ENCODE results near the gene PTX4. TPM values are rescaled to one million over a fixed set of nuclear protein-coding genes. Genes with fewer than 3 reads are reported as not detected.
"Not testable (repeated sequence)": the region's sequence is repeated elsewhere in the genome, so short reads cannot be mapped to it uniquely, and the experiment has no call there.

Gene PTX4
- total RNA-seq, 1 donor from 2014 or later: not detected

- TF ChIP-seq CTCF (IDR thresholded peaks at IDR 0.05): no peak
- H3K9me3 ChIP-seq: no peaks in the 10 kb centered on the region
- H3K27ac ChIP-seq: no peak overlapping the region
- H3K4me3 ChIP-seq: no peak overlapping the region
- DNase-seq (ENCODE audit: low spot score in 2 of 2): no peak
- peaks cover 23 to 30% of the 10 kb centered on the region in 2 donors for H3K36me3 ChIP-seq
- intact Hi-C loops (cut with DNase I): no loop called here
- no peaks in the 10 kb centered on the region for H3K4me1 ChIP-seq
- no peaks in the 10 kb centered on the region for H3K27me3 ChIP-seq
Observed at GRCh38 chr16:1443403-1443973, 45.3 kb downstream of the PTX4 start.

GRCh38 chr16:1442697-1443096 is 46.0 kb downstream of the PTX4 start:
- intact Hi-C loops (cut with DNase I): no loop called here
- TF ChIP-seq CTCF (IDR thresholded peaks at IDR 0.05): no peak
- H3K4me3 ChIP-seq: no peak overlapping the region
- no peaks in the 10 kb centered on the region for H3K9me3 ChIP-seq
- peaks cover 15 to 22% of the 10 kb centered on the region in 2 donors for H3K36me3 ChIP-seq
- H3K27me3 ChIP-seq: no peaks in the 10 kb centered on the region
- DNase-seq (ENCODE audit: low spot score in 2 of 2): no peak
- H3K4me1 ChIP-seq: no peaks in the 10 kb centered on the region
- no peak overlapping the region for H3K27ac ChIP-seq

- no peak overlapping the region for H3K4me3 ChIP-seq
- H3K4me1 ChIP-seq: no peaks in the 10 kb centered on the region
- H3K9me3 ChIP-seq: no peaks in the 10 kb centered on the region
- no peaks in the 10 kb centered on the region for H3K27me3 ChIP-seq
- no peak for DNase-seq (ENCODE audit: low spot score in 2 of 2)
- intact Hi-C loops (cut with DNase I): no loop called here
- peaks cover 3 to 9% of the 10 kb centered on the region in 2 donors for H3K36me3 ChIP-seq
- TF ChIP-seq CTCF (IDR thresholded peaks at IDR 0.05): no peak
- H3K27ac ChIP-seq: no peak overlapping the region
Observed at GRCh38 chr16:1441391-1441829, 47.3 kb downstream of the PTX4 start.

- H3K4me3 ChIP-seq; intact Hi-C loops (cut with DNase I); H3K27me3 ChIP-seq; H3K36me3 ChIP-seq; H3K4me1 ChIP-seq; DNase-seq (ENCODE audit: low spot score in 2 of 2); H3K9me3 ChIP-seq; H3K27ac ChIP-seq: not testable (repeated sequence)
Observed at GRCh38 chr16:1439699-1440074, 49.1 kb downstream of the PTX4 start.

GRCh38 chr16:1439058-1439698 is 49.6 kb downstream of the PTX4 start:
- no peak for DNase-seq (ENCODE audit: low spot score in 2 of 2)
- TF ChIP-seq CTCF (IDR thresholded peaks at IDR 0.05): no peak
- H3K9me3 ChIP-seq: no peaks in the 10 kb centered on the region
- no peaks in the 10 kb centered on the region for H3K27me3 ChIP-seq
- H3K27ac ChIP-seq: no peak overlapping the region
- H3K4me3 ChIP-seq: no peak overlapping the region
- H3K36me3 ChIP-seq: no peaks in the 10 kb centered on the region
- H3K4me1 ChIP-seq: no peaks in the 10 kb centered on the region
- intact Hi-C loops (cut with DNase I): no loop called here

GRCh38 chr16:1438229-1439057 is 50.3 kb downstream of the PTX4 start:
- Histone ChIP-seq H3K4me3 (no peak overlapping the region), H3K4me1 (no peaks in the 10 kb centered on the region), H3K27ac (no peak overlapping the region), H3K9me3 (no peaks in the 10 kb centered on the region), H3K36me3 (no peaks in the 10 kb centered on the region), H3K27me3 (no peaks in the 10 kb centered on the region)
- intact Hi-C loops (cut with DNase I): no loop called here
- no peak for TF ChIP-seq CTCF (IDR thresholded peaks at IDR 0.05)
- DNase-seq (ENCODE audit: low spot score in 2 of 2): no peak
